CD4-positive, CD25-positive, alpha-beta regulatory T cell (primary cell): ENCODE data around the gene ZNF280A. TPM values are rescaled to one million over a fixed set of nuclear protein-coding genes. Genes with fewer than 3 reads are reported as not detected.

ENCODE experiments used
- ATAC-seq, 2 donors: fragments of 150-1000 bp; cut with Tn5 transposase; one replicate each; pipeline ENCODE4 v1.10.0; 2021; ENCODE audit warnings: low read depth in 2 of 2, moderate number of reproducible peaks in 2 of 2, moderate library complexity in 1 of 2
- DNase-seq, 3 donors: peaks; one replicate each; pipeline versions ENCODE4 v3.0.0 to v3.0.0-alpha.2; 2012 to 2022; ENCODE audit warnings: mixed read lengths in 1 of 3
- H3K27ac ChIP-seq: one replicate; pipeline ENCODE4 v1.7.0; 2013; ENCODE audit warnings: mild to moderate bottlenecking, low read length; ENCODE audit not compliant: insufficient read depth, poor library complexity, severe bottlenecking
- H3K27me3 ChIP-seq: one replicate; pipeline ENCODE4 v1.7.0; 2013; ENCODE audit warnings: low read length; ENCODE audit not compliant: control insufficient read depth, insufficient read depth
- H3K36me3 ChIP-seq: one replicate; pipeline ENCODE4 v1.7.0; 2013; ENCODE audit warnings: mild to moderate bottlenecking, low read length, moderate library complexity; ENCODE audit not compliant: control insufficient read depth, insufficient read depth
- H3K4me1 ChIP-seq: 2 replicates; pipeline ENCODE4 v1.7.0; 2013; ENCODE audit warnings: mild to moderate bottlenecking, low read length; ENCODE audit not compliant: insufficient read depth, control insufficient read depth, poor library complexity, severe bottlenecking
- H3K4me3 ChIP-seq: one replicate; pipeline ENCODE4 v1.7.0; 2013; ENCODE audit warnings: low read depth, mild to moderate bottlenecking, low read length, moderate library complexity
- H3K9me3 ChIP-seq, 2 experiments: 1 replicate in 1 of 2; 2 replicates in 1 of 2; pipeline ENCODE4 v1.7.0; 2013; ENCODE audit warnings: low read length in 2 of 2, mild to moderate bottlenecking in 1 of 2, moderate library complexity in 1 of 2; ENCODE audit not compliant: control insufficient read depth in 2 of 2
- H3K27ac Mint-ChIP-seq, 3 donors: one replicate each; pipeline ENCODE4 v1.8.0; 2020 to 2022; ENCODE audit warnings: mild to moderate bottlenecking in 3 of 3, mixed read lengths in 3 of 3, moderate library complexity in 2 of 3
- H3K27me3 Mint-ChIP-seq: one replicate; pipeline ENCODE4 v1.8.0; 2022; ENCODE audit warnings: mild to moderate bottlenecking, mixed read lengths
- H3K36me3 Mint-ChIP-seq: one replicate; pipeline ENCODE4 v1.8.0; 2020; ENCODE audit warnings: mixed read lengths
- H3K4me1 Mint-ChIP-seq, 4 donors: one replicate each; pipeline ENCODE4 v1.8.0; 2020 to 2022; ENCODE audit warnings: mixed read lengths in 4 of 4, mild to moderate bottlenecking in 1 of 4
- H3K4me3 Mint-ChIP-seq, 4 donors: one replicate each; pipeline ENCODE4 v1.8.0; 2020 to 2022; ENCODE audit warnings: mild to moderate bottlenecking in 4 of 4, mixed read lengths in 4 of 4, moderate library complexity in 3 of 4
- H3K9me3 Mint-ChIP-seq, 7 donors: one replicate each; pipeline ENCODE4 v1.8.0; 2020 to 2022; ENCODE audit warnings: mixed read lengths in 7 of 7, mild to moderate bottlenecking in 3 of 7, moderate library complexity in 2 of 7
- polyA plus RNA-seq, 4 donors: library from polyadenylated mRNA; unstranded; fragments of 300-500 nt; fragmentation: Illumina TruSeq; gene quantifications; one replicate each; pipeline ENCODE4 v1.2.3, GENCODE V29; 2021
- total RNA-seq: library from RNA; stranded (reverse); gene quantifications from one replicate; pipeline ENCODE4 v1.2.3, GENCODE V29; 2022

The ZNF280A gene
- total and polyA plus RNA-seq, 5 donors from 2014 or later: not detected

DNA sequence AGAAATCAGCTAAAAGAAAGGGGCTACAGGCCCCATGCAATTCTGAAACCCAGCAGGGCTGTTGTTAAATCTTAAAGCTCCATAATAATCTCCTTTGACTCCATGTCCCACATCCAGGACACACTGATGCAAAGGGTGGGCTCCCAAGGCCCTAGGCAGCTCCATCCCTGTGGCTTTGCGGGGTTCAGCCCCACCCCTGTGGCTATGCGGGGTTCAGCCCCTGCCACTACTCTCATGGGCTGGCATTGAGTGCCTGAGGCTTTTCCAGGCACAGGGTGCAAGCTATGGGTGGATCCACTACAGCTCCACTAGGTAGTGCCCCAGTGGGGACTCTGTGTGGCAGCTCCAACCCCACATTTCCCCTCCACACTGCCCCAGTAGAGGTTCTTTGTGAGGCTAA lies 8.7 kb upstream of the ZNF280A start:
- Mint-ChIP-seq H3K4me1 (no peaks in the 10 kb centered on the region), H3K9me3 (peaks cover 0 to 2% (median 0%) of the 10 kb centered on the region in 7 donors), H3K36me3 (no peaks in the 10 kb centered on the region), H3K27ac (no peak overlapping the region), H3K27me3 (peaks cover 4% of the 10 kb centered on the region), H3K4me3 (no peak overlapping the region)
- no peaks in the 10 kb centered on the region for H3K36me3 ChIP-seq
- H3K27me3 ChIP-seq: no peaks in the 10 kb centered on the region
- no peak overlapping the region for H3K27ac ChIP-seq
- H3K4me1 ChIP-seq: no peaks in the 10 kb centered on the region
- no peak overlapping the region for H3K4me3 ChIP-seq
- no peaks in the 10 kb centered on the region for H3K9me3 ChIP-seq
- no peak for ATAC-seq
- no peak for DNase-seq

DNA sequence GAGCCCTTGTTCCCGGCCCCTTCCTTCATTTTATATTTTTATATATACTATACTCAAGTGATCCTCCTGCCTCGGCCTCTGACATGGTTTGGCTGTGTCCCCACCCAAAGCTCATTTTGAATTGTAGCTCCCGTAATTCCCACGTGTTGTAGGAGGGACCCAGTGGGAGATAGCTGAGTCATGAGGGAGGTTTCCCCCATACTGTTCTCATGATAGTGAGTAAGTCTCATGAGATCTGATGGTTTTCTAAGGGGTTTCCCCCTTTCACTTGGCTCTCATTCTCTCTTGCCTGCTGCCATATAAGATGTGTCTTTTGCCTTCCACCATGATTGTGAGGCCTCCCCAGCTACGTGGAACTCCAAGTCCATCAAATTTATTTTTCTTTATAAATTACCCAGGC lies 7.2 kb upstream of the ZNF280A start:
- Mint-ChIP-seq H3K27ac (no peak overlapping the region), H3K36me3 (no peaks in the 10 kb centered on the region), H3K4me3 (no peak overlapping the region), H3K4me1 (no peaks in the 10 kb centered on the region), H3K9me3 (peaks cover 0 to 2% (median 0%) of the 10 kb centered on the region in 7 donors), H3K27me3 (peaks cover 4% of the 10 kb centered on the region)
- H3K4me1 ChIP-seq: no peaks in the 10 kb centered on the region
- H3K36me3 ChIP-seq: no peaks in the 10 kb centered on the region
- no peak for DNase-seq
- no peaks in the 10 kb centered on the region for H3K27me3 ChIP-seq
- ATAC-seq: no peak
- no peak overlapping the region for H3K27ac ChIP-seq
- no peaks in the 10 kb centered on the region for H3K9me3 ChIP-seq
- H3K4me3 ChIP-seq: no peak overlapping the region

GRCh38 chr22:22526125-22526912 lies 6.2 kb upstream of the ZNF280A start:
- no peak for DNase-seq
- peaks cover 9% of the 10 kb centered on the region for H3K27me3 Mint-ChIP-seq
- H3K4me1 Mint-ChIP-seq: no peaks in the 10 kb centered on the region
- Histone ChIP-seq H3K36me3 (no peaks in the 10 kb centered on the region), H3K4me3 (no peak overlapping the region), H3K9me3 (no peaks in the 10 kb centered on the region), H3K27me3 (no peaks in the 10 kb centered on the region), H3K27ac (no peak overlapping the region), H3K4me1 (no peaks in the 10 kb centered on the region)
- no peak for ATAC-seq
- H3K4me3 Mint-ChIP-seq: no peak overlapping the region
- H3K9me3 Mint-ChIP-seq: peaks cover 0 to 2% (median 0%) of the 10 kb centered on the region in 7 donors
- no peaks in the 10 kb centered on the region for H3K36me3 Mint-ChIP-seq
- H3K27ac Mint-ChIP-seq: no peak overlapping the region

GRCh38 chr22:22523494-22523893 lies 3.4 kb upstream of the ZNF280A start:
- no peaks in the 10 kb centered on the region for H3K36me3 ChIP-seq
- peaks cover 13% of the 10 kb centered on the region for H3K27me3 Mint-ChIP-seq
- no peak overlapping the region for H3K4me3 Mint-ChIP-seq
- no peaks in the 10 kb centered on the region for H3K9me3 ChIP-seq
- ATAC-seq (no peak), DNase-seq (no peak)
- H3K4me1 Mint-ChIP-seq: peaks cover 0 to 4% (median 0%) of the 10 kb centered on the region in 4 donors
- H3K27me3 ChIP-seq: no peaks in the 10 kb centered on the region
- no peaks in the 10 kb centered on the region for H3K4me1 ChIP-seq
- no peak overlapping the region for H3K4me3 ChIP-seq
- H3K36me3 Mint-ChIP-seq: no peaks in the 10 kb centered on the region
- H3K27ac Mint-ChIP-seq: no peak overlapping the region
- H3K27ac ChIP-seq: no peak overlapping the region
- H3K9me3 Mint-ChIP-seq: peaks cover 0 to 2% (median 0%) of the 10 kb centered on the region in 7 donors

DNA sequence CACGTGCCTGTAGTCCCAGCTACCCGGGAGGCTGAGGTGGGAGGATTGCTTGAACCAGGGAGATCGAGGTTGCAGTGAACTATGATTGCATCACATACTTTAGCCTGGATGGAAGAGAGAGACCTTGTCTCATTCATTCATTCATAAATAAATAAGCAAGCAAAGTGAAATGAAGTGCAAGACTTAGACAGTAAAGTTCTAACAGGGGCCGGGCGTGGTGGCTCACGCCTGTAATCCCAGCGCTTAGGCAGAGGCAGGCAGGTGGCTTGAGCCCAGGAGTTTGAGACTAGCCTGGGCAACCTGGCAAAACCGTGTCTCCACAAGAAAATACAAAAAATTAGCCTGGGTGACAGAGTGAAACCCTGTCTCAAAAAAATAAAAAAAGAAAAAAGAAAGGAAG lies 1.6 kb upstream of the ZNF280A start:
- peaks cover 16% of the 10 kb centered on the region for H3K27me3 Mint-ChIP-seq
- no peaks in the 10 kb centered on the region for H3K36me3 ChIP-seq
- H3K27ac Mint-ChIP-seq: no peak overlapping the region
- no peaks in the 10 kb centered on the region for H3K9me3 ChIP-seq
- no peak for ATAC-seq
- H3K27ac ChIP-seq: no peak overlapping the region
- H3K36me3 Mint-ChIP-seq: no peaks in the 10 kb centered on the region
- H3K27me3 ChIP-seq: no peaks in the 10 kb centered on the region
- no peaks in the 10 kb centered on the region for H3K4me1 ChIP-seq
- H3K4me3 ChIP-seq: no peak overlapping the region
- no peaks in the 10 kb centered on the region for H3K9me3 Mint-ChIP-seq
- no peak for DNase-seq
- peaks cover 0 to 4% (median 0%) of the 10 kb centered on the region in 4 donors for H3K4me1 Mint-ChIP-seq
- no peak overlapping the region for H3K4me3 Mint-ChIP-seq

DNA sequence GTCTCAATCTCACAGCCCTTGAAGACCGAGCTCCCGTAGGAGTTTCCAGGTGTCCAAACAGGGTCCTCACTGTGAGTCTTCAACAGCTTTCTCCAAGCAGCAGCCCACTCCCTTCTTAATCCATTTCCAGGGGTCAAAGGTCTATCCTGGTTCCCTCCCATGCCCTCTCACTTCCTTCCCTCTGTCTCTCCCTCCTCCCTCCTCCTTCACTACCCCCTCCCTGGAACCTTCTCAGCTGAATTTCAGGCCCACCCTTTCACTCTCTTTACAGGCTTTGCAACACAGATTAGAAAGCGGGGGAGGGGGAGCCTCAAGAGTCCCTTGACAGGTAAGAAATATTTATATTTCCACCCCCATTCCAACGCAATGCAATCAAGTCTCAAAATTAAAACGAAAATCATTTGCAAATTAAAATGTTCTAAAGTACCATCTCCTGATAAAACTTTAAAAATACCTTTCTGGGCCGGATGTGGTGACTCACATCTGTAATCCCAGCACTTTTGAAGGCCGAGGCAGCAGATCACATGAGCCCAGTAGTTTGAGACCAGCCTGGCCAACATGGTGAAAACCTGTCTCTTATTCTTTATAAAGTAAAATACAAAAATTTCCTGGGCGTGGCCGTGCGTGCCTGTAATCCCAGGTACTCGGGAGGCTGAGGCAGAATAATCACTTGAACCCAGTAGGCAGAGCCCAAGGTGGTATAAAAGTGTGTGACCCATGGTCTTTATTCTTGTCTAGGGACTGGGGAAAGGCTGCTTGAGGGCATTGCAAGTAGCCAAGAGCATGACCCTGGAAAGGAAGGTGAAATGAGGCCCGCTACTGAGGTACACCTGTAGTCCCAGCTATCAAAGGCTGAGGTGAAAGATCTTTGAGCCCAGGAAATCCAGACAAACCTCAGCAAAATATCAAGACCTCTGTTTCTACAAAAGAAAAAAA lies 865 bp upstream of the ZNF280A start:
- ATAC-seq (no peak), DNase-seq (peak in 1 of 3 donors; percentile 3)
- Histone ChIP-seq H3K27me3 (no peaks in the 10 kb centered on the region), H3K4me3 (no peak overlapping the region), H3K36me3 (no peaks in the 10 kb centered on the region), H3K27ac (no peak overlapping the region), H3K9me3 (no peaks in the 10 kb centered on the region), H3K4me1 (no peaks in the 10 kb centered on the region)
- no peaks in the 10 kb centered on the region for H3K9me3 Mint-ChIP-seq
- no peaks in the 10 kb centered on the region for H3K36me3 Mint-ChIP-seq
- no peak overlapping the region for H3K27ac Mint-ChIP-seq
- peaks cover 0 to 4% (median 0%) of the 10 kb centered on the region in 4 donors for H3K4me1 Mint-ChIP-seq
- H3K27me3 Mint-ChIP-seq: peaks cover 21% of the 10 kb centered on the region
- H3K4me3 Mint-ChIP-seq: no peak overlapping the region

GRCh38 chr22:22519591-22519990 lies 479 bp downstream of the ZNF280A start:
- H3K4me3 Mint-ChIP-seq: no peak overlapping the region
- H3K36me3 Mint-ChIP-seq: no peaks in the 10 kb centered on the region
- no peak for ATAC-seq
- H3K4me1 Mint-ChIP-seq: peaks cover 0 to 4% (median 0%) of the 10 kb centered on the region in 4 donors
- Histone ChIP-seq H3K36me3 (no peaks in the 10 kb centered on the region), H3K9me3 (no peaks in the 10 kb centered on the region), H3K27ac (no peak overlapping the region), H3K4me1 (no peaks in the 10 kb centered on the region), H3K27me3 (no peaks in the 10 kb centered on the region), H3K4me3 (no peak overlapping the region)
- no peak for DNase-seq
- H3K9me3 Mint-ChIP-seq: no peaks in the 10 kb centered on the region
- H3K27ac Mint-ChIP-seq: no peak overlapping the region
- peaks cover 32% of the 10 kb centered on the region for H3K27me3 Mint-ChIP-seq
